H1 (cell line): ENCODE data around the gene SVIL. TPM values are rescaled to one million over a fixed set of nuclear protein-coding genes. Genes with fewer than 3 reads are reported as not detected.

ENCODE experiments used
- YY1 ChIP-seq: IDR thresholded peaks from 2 replicates; pipeline ENCODE4 v1.6.1; 2011; ENCODE audit warnings: low read depth, mild to moderate bottlenecking, low read length
- polyA plus RNA-seq, 7 experiments: library from polyadenylated mRNA; depleted of rRNA in 3 of 7; stranded (reverse) in 5 of 7; unstranded in 2 of 7; fragments of >200 nt in 5 of 7; fragments of 200-250 nt in 2 of 7; gene quantifications; 1 replicate in 5 of 7; 2 replicates in 1 of 7; 4 replicates in 1 of 7; pipeline versions ENCODE4 v1.2.1 to v1.2.3, GENCODE V29; 2011 to 2013; ENCODE audit warnings: missing spikeins in 2 of 7, mixed read lengths in 2 of 7
- total RNA-seq: library from RNA; stranded (reverse); fragmentation: NEBNext Ultra II Directional; extraction: Animal tissue kit (Norgen Biotek cat#: 25700); gene quantifications from 2 replicates; pipeline ENCODE4 v1.2.1, GENCODE V29; 2021

The SVIL gene
- total and polyA plus RNA-seq, 2 of the 8 experiments (the other 6 are each of a cell fraction or from before 2014, with no cell fraction given), result 4.7 to 15.4 TPM

DNA sequence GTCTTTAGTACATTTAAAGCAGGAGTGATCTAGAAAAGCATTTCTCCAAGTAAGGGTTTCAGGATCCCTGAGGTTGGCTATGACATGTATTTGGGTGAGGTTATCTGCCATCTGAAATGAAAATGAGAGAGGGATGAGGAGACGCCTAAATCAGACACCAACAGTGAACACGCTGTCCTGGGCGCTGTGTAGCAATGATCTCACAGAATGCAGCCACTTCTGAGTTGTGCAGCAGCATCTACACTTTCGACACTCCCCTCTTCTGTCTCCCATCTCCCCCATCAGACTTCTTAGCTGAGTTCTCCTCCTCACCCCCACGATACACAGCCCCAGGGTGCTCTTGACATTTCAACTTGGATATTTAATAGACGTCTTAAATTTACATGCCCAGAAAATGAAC lies 95.4 kb downstream of the SVIL start (continued):
- TF ChIP-seq YY1, result no peak
